Measurements from ENCODE around the gene PROM2. TPM values are rescaled to one million over a fixed set of nuclear protein-coding genes. Genes with fewer than 3 reads are reported as not detected.

PROM2 gene
- total and polyA plus RNA-seq, 10 of the 15 experiments (the other 5 are each of a cell fraction or from before 2014, with no cell fraction given) = 0.01 to 0.04 TPM; not detected in 8

DNA sequence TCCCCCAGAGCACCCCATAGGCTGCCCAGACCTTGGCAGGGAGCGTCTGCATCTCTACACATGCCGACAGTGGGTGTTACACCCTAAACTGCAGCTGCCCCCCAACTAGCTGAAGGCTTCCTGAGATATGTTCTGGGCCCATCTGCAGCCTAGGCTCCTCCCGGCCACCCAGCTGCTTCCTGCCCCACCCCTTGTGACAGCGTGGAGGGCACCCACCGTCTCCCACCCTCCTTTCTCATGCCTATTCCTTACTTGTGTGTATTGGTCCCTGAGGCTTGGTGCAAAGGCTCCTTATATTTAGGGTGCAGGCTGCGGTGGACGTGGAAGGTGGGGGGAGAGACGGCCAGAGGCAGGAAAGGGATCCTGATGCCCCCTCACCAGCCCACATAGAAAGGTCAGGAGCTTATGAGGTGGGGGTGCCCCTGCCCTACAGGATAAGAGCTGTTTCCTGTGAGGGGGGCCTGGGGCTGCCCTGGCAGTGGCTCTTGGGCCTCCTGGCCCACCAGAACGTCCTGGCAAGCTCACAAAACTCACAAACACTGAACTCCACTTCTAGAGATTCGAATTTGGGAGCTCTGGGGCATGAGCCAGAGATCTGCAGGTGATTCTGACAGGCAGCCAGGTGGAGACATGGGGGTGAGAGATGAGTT is 7.3 kb upstream of the PROM2 start:
- no peak for FAIRE-seq
- no peak overlapping the region for H2AFZ ChIP-seq (ENCODE audit: control insufficient read depth, low read depth, low read length)
- BruUV-seq (replicated peaks) = no TSS peak
- ATAC-seq = no peak
- H3K27ac ChIP-seq (ENCODE audit: control insufficient read depth, insufficient read depth) = no peak overlapping the region
- no peak overlapping the region for H3K9ac ChIP-seq (ENCODE audit: control insufficient read depth, insufficient read depth, low read length)
- no peak overlapping the region for H3K4me3 ChIP-seq
- H3K36me3 ChIP-seq (ENCODE audit: control insufficient read depth in 2 of 2, insufficient read depth in 2 of 2, low read length in 1 of 2) = no peaks in the 10 kb centered on the region
- WGBS (ENCODE audit: insufficient coverage, insufficient replicate concordance, low lambda C conversion rate, missing lambda C conversion rate) = 18% methylated on average over 10 of the region's 10 CpGs
- H3K27me3 ChIP-seq (replicated peaks in 1 of 2; ENCODE audit: control insufficient read depth in 2 of 2, insufficient read depth in 2 of 2, low read length in 1 of 2) = peaks cover 0 to 1% of the 10 kb centered on the region in 2 experiments; a peak in 2 of 4 replicates
- RAD21 ChIA-PET (ENCODE audit: unreplicated experiment) = no interaction called here
- intact Hi-C loops (cut with micrococcal nuclease; ENCODE audit: unreplicated experiment) (no loop called here), in situ Hi-C loops (cut with MboI) (no loop called here)
- H3K9me3 ChIP-seq (replicated peaks; ENCODE audit: control insufficient read depth, insufficient read depth, low read length) = no peaks in the 10 kb centered on the region
- POLR2A ChIA-PET = no interaction called here
- SMC1A ChIA-PET (ENCODE audit: uncharacterized antibody, unreplicated experiment) = no interaction called here
- no peak for TF ChIP-seq TCF12 (IDR thresholded peaks at IDR 0.05; ENCODE audit: low read depth, low read length)
- TF ChIP-seq TCF7 (IDR thresholded peaks at IDR 0.05; ENCODE audit: borderline replicate concordance) = no peak
- TF ChIP-seq SP1 (IDR thresholded peaks at IDR 0.05; ENCODE audit: low read depth, low read length) = no peak
- TF ChIP-seq CBX3 (IDR thresholded peaks at IDR 0.05; ENCODE audit: borderline replicate concordance, low read depth) = no peak
- TF ChIP-seq, protein P1, sequence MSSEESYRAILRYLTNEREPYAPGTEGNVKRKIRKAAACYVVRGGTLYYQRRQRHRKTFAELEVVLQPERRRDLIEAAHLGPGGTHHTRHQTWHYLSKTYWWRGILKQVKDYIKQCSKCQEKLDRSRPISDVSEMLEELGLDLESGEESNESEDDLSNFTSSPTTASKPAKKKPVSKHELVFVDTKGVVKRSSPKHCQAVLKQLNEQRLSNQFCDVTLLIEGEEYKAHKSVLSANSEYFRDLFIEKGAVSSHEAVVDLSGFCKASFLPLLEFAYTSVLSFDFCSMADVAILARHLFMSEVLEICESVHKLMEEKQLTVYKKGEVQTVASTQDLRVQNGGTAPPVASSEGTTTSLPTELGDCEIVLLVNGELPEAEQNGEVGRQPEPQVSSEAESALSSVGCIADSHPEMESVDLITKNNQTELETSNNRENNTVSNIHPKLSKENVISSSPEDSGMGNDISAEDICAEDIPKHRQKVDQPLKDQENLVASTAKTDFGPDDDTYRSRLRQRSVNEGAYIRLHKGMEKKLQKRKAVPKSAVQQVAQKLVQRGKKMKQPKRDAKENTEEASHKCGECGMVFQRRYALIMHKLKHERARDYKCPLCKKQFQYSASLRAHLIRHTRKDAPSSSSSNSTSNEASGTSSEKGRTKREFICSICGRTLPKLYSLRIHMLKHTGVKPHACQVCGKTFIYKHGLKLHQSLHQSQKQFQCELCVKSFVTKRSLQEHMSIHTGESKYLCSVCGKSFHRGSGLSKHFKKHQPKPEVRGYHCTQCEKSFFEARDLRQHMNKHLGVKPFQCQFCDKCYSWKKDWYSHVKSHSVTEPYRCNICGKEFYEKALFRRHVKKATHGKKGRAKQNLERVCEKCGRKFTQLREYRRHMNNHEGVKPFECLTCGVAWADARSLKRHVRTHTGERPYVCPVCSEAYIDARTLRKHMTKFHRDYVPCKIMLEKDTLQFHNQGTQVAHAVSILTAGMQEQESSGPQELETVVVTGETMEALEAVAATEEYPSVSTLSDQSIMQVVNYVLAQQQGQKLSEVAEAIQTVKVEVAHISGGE (CRISPR knock-in tag; IDR thresholded peaks at IDR 0.05) = no peak
- no peak for TF ChIP-seq TCF3 (IDR thresholded peaks at IDR 0.05; ENCODE audit: borderline replicate concordance, insufficient read depth, low read depth, low read length)
- TF ChIP-seq NRF1 (conservative IDR thresholded peaks at IDR 0.05; ENCODE audit: low read depth, low read length) = no peak
- TF ChIP-seq, protein P2, sequence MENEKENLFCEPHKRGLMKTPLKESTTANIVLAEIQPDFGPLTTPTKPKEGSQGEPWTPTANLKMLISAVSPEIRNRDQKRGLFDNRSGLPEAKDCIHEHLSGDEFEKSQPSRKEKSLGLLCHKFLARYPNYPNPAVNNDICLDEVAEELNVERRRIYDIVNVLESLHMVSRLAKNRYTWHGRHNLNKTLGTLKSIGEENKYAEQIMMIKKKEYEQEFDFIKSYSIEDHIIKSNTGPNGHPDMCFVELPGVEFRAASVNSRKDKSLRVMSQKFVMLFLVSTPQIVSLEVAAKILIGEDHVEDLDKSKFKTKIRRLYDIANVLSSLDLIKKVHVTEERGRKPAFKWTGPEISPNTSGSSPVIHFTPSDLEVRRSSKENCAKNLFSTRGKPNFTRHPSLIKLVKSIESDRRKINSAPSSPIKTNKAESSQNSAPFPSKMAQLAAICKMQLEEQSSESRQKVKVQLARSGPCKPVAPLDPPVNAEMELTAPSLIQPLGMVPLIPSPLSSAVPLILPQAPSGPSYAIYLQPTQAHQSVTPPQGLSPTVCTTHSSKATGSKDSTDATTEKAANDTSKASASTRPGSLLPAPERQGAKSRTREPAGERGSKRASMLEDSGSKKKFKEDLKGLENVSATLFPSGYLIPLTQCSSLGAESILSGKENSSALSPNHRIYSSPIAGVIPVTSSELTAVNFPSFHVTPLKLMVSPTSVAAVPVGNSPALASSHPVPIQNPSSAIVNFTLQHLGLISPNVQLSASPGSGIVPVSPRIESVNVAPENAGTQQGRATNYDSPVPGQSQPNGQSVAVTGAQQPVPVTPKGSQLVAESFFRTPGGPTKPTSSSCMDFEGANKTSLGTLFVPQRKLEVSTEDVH (IDR thresholded peaks at IDR 0.05; ENCODE audit: low read depth, partially characterized antibody) = no peak
- no peak for TF ChIP-seq CBX5 (IDR thresholded peaks at IDR 0.05; ENCODE audit: low read depth)
- no peak for TF ChIP-seq IKZF1 (conservative IDR thresholded peaks at IDR 0.05)
- no peak for TF ChIP-seq NR2C1 (IDR thresholded peaks at IDR 0.05)
- H4K20me1 ChIP-seq (ENCODE audit: control insufficient read depth, insufficient read depth) = no peaks in the 10 kb centered on the region
- CTCF ChIA-PET = interaction anchor here (0.8 kb wide), 1 partner anchor 14 kb away, joined by 3 read pairs; no protein-coding TSS in a partner anchor
- no peaks in the 10 kb centered on the region for H3K4me1 ChIP-seq (ENCODE audit: control insufficient read depth, insufficient read depth, low read length)
- no peak overlapping the region for H3K4me2 ChIP-seq (ENCODE audit: control insufficient read depth, insufficient read depth)
- no peaks in the 10 kb centered on the region for H3K79me2 ChIP-seq (ENCODE audit: control insufficient read depth, insufficient read depth, low read length)
- no peak for DNase-seq (ENCODE audit: low read depth, low spot score)
